GM19397 (cell line): Measurements from ENCODE around the gene RHOXF1.
"Not testable (repeated sequence)": the region's sequence is repeated elsewhere in the genome, so short reads cannot be mapped to it uniquely, and the experiment has no call there.

Source experiments
- ATAC-seq: cut with Tn5 transposase; IDR thresholded peaks from one replicate; pipeline ENCODE4 v1.9.1; 2021; ENCODE audit warnings: mild to moderate bottlenecking, moderate library complexity; ENCODE audit not compliant: unreplicated experiment

The RHOXF1 gene

GRCh38 chrX:120115438-120115963, at the start of gene RHOXF1:
RHOXF1 (minus strand) TSS chrX:120115913; CDS start chrX:120115862, 51 bp downstream.
- no peak for ATAC-seq

GRCh38 chrX:120159086-120159485, 43.4 kb upstream of the RHOXF1 start:
- not testable (repeated sequence) for ATAC-seq

GRCh38 chrX:120158313-120158712, 42.6 kb upstream of the RHOXF1 start, which contains the start of gene RHOXF2:
RHOXF2 (plus strand) TSS chrX:120158613; CDS start chrX:120158751, 138 bp downstream.
- ATAC-seq: not testable (repeated sequence)

GRCh38 chrX:120150109-120150744, 34.5 kb upstream of the RHOXF1 start:
- ATAC-seq: not testable (repeated sequence)

- no peak for ATAC-seq
Observed at GRCh38 chrX:120147537-120147936, 31.8 kb upstream of the RHOXF1 start.

- ATAC-seq: not testable (repeated sequence)
Observed at GRCh38 chrX:120146323-120146722, 30.6 kb upstream of the RHOXF1 start.

- ATAC-seq: no peak
Observed at GRCh38 chrX:120145295-120145925, 29.7 kb upstream of the RHOXF1 start.

GRCh38 chrX:120144178-120144844, 28.6 kb upstream of the RHOXF1 start:
- ATAC-seq: no peak

- ATAC-seq: no peak
Observed at GRCh38 chrX:120140293-120140981, 24.7 kb upstream of the RHOXF1 start.

GRCh38 chrX:120137439-120137838, 21.7 kb upstream of the RHOXF1 start:
- ATAC-seq: no peak

GRCh38 chrX:120136840-120137239, 21.1 kb upstream of the RHOXF1 start:
- no peak for ATAC-seq

GRCh38 chrX:120136128-120136527, 20.4 kb upstream of the RHOXF1 start:
- no peak for ATAC-seq

- not testable (repeated sequence) for ATAC-seq
Observed at GRCh38 chrX:120128306-120128846, 12.7 kb upstream of the RHOXF1 start.

GRCh38 chrX:120125444-120125843, 9.7 kb upstream of the RHOXF1 start:
- ATAC-seq: no peak

- ATAC-seq: no peak
Observed at GRCh38 chrX:120120223-120120622, 4.5 kb upstream of the RHOXF1 start.

- ATAC-seq: no peak
Observed at GRCh38 chrX:120111611-120112010, 4.1 kb downstream of the RHOXF1 start.

- no peak for ATAC-seq
Observed at GRCh38 chrX:120109378-120109777, 6.3 kb downstream of the RHOXF1 start.

GRCh38 chrX:120104707-120105106, 11.0 kb downstream of the RHOXF1 start:
- not testable (repeated sequence) for ATAC-seq

GRCh38 chrX:120101057-120101456, 14.7 kb downstream of the RHOXF1 start:
- ATAC-seq: not testable (repeated sequence)

- ATAC-seq: no peak
Observed at GRCh38 chrX:120090208-120090607, 25.5 kb downstream of the RHOXF1 start.
